Thymus (tissue), 11 donors: Measurements from ENCODE around the gene MINDY3. TPM values are rescaled to one million over a fixed set of nuclear protein-coding genes. Genes with fewer than 3 reads are reported as not detected.

Experiments
- DNase-seq, 9 donors: peaks; one replicate each; pipeline ENCODE4 v3.0.0-alpha.2; 2013; ENCODE audit warnings: low spot score in 9 of 9, low read depth in 6 of 9, missing footprints in 1 of 9
- H3K27ac ChIP-seq, 2 donors: one replicate each; pipeline ENCODE4 v1.5.1; 2013; ENCODE audit warnings: control low read depth in 1 of 2, low read depth in 1 of 2, low read length in 1 of 2, mild to moderate bottlenecking in 1 of 2, moderate library complexity in 1 of 2
- H3K27me3 ChIP-seq, 2 donors: one replicate each; pipeline ENCODE4 v1.5.1; 2013; ENCODE audit warnings: low read length in 1 of 2; ENCODE audit not compliant: control insufficient read depth in 2 of 2, insufficient read depth in 1 of 2
- H3K36me3 ChIP-seq, 2 donors: one replicate each; pipeline ENCODE4 v1.5.1; 2013; ENCODE audit warnings: low read length in 1 of 2, mild to moderate bottlenecking in 1 of 2, moderate library complexity in 1 of 2; ENCODE audit not compliant: control insufficient read depth in 2 of 2, insufficient read depth in 2 of 2
- H3K4me1 ChIP-seq, 2 donors: one replicate each; pipeline ENCODE4 v1.5.1; 2013; ENCODE audit warnings: low read length in 2 of 2; ENCODE audit not compliant: control insufficient read depth in 2 of 2, insufficient read depth in 2 of 2
- H3K4me3 ChIP-seq, 2 donors: one replicate each; pipeline ENCODE4 v1.5.1; 2013; ENCODE audit warnings: low read length in 2 of 2, control low read depth in 1 of 2, mild to moderate bottlenecking in 1 of 2
- H3K9me3 ChIP-seq, 2 donors: one replicate each; pipeline ENCODE4 v1.5.1; 2013; ENCODE audit warnings: low read length in 1 of 2, mild to moderate bottlenecking in 1 of 2; ENCODE audit not compliant: control insufficient read depth in 2 of 2, insufficient read depth in 1 of 2
- WGBS: extraction: QIAGEN DNeasy Blood & Tissue Kit; methylation state at CpG from one replicate; pipeline ENCODE4 v1.1.7; 2013; 5-methylcytosine and 5-hydroxymethylcytosine counted together
- polyA plus RNA-seq: library from polyadenylated mRNA; stranded (reverse); fragments of 200-250 nt; gene quantifications from one replicate; pipeline ENCODE4 v1.2.3, GENCODE V29; 2013
- total RNA-seq: library from RNA; stranded (reverse); fragments of 120-200 nt; gene quantifications from one replicate; pipeline ENCODE4 v1.2.4, GENCODE V29; 2013
- donor health status: healthy.

The MINDY3 gene
- total and polyA plus RNA-seq, 2 donors, result 21.7 to 36.1 TPM

DNA sequence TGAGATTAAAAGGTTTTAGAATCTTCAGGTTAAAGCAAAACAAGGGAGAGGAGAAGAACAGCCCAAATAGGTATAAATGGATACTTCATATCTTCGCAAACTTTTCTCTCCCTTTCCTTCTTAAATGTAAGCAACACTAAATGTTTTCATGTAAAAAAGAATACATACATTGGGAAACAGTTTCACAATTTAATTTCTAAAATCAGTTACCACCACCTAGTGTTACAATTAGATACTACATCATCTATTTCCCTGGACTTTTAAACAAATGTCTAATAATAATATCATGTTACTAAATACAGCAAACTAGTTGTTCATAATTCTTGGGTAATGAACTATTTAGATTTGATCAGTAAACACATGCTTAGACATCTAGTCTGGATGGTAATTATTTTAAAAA lies 35.8 kb downstream of the MINDY3 start:
- Histone ChIP-seq H3K36me3 (peaks cover 8 to 14% of the 10 kb centered on the region in 2 donors), H3K27ac (no peak overlapping the region), H3K9me3 (no peaks in the 10 kb centered on the region), H3K27me3 (no peaks in the 10 kb centered on the region), H3K4me3 (no peak overlapping the region), H3K4me1 (no peaks in the 10 kb centered on the region)
- WGBS, result 99% methylated on average over 1 of the region's 1 CpG
- DNase-seq, result peak in 1 of 9 donors; percentile 3

GRCh38 chr10:15822131-15822530 lies 38.2 kb downstream of the MINDY3 start:
- Histone ChIP-seq H3K27ac (no peak overlapping the region), H3K4me3 (no peak overlapping the region), H3K27me3 (no peaks in the 10 kb centered on the region), H3K9me3 (no peaks in the 10 kb centered on the region), H3K36me3 (peaks cover 10 to 19% of the 10 kb centered on the region in 2 donors), H3K4me1 (no peaks in the 10 kb centered on the region)
- 97% methylated on average over 4 of the region's 4 CpGs for WGBS
- no peak for DNase-seq

DNA sequence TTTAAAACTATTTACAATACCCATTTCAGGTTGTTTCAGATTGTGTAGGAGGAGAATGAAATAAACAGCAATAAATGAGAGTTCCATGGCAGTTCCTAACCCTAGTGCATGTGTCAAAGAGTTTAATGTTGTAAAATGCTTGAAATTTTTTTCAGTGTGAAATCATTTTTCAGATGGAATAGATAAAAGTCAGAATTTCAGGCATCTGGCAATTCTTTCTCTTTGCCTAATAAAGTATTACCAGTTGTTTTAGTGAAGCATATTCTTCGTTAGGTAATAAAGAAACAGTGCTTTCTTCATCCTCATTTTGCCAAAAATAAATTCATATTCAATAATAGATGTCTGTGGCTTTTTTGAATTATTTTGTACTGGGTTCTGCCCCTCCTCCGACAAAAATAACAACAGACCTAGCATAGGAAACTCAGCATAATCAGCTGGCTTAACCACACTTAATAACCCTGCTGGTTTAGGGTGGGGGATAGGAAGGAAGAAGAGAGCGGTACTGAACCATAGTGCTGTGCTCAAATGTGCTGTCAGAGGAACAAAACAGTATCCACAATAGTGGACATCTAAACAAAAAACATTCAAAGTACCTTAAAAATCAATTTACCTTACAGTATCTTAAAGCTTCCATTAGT lies 39.1 kb downstream of the MINDY3 start:
- no peaks in the 10 kb centered on the region for H3K9me3 ChIP-seq
- H3K4me1 ChIP-seq, result no peaks in the 10 kb centered on the region
- H3K27ac ChIP-seq, result no peak overlapping the region
- H3K27me3 ChIP-seq, result no peaks in the 10 kb centered on the region
- H3K4me3 ChIP-seq, result no peak overlapping the region
- 88% methylated on average over 3 of the region's 3 CpGs for WGBS
- no peak for DNase-seq
- peaks cover 10 to 19% of the 10 kb centered on the region in 2 donors for H3K36me3 ChIP-seq

- 92% methylated on average over 3 of the region's 3 CpGs for WGBS
These were observed 42.8 kb downstream of the MINDY3 start for GRCh38 chr10:15817409-15818046.

GRCh38 chr10:15815242-15815885 lies 44.9 kb downstream of the MINDY3 start:
- DNase-seq, result no peak
- H3K4me3 ChIP-seq, result no peak overlapping the region
- no peaks in the 10 kb centered on the region for H3K9me3 ChIP-seq
- no peaks in the 10 kb centered on the region for H3K4me1 ChIP-seq
- no peaks in the 10 kb centered on the region for H3K27me3 ChIP-seq
- no peak overlapping the region for H3K27ac ChIP-seq
- H3K36me3 ChIP-seq, result peaks cover 10 to 12% of the 10 kb centered on the region in 2 donors
- WGBS, result 90% methylated on average over 6 of the region's 6 CpGs

More at GRCh38 chr10:15817409-15818046, 42.8 kb downstream of the MINDY3 start:
- Histone ChIP-seq H3K4me1 (no peaks in the 10 kb centered on the region), H3K9me3 (no peaks in the 10 kb centered on the region), H3K27ac (no peak overlapping the region), H3K27me3 (no peaks in the 10 kb centered on the region), H3K4me3 (no peak overlapping the region), H3K36me3 (peaks cover 10 to 15% of the 10 kb centered on the region in 2 donors)
- DNase-seq, result no peak

GRCh38 chr10:15814565-15814964 lies 45.7 kb downstream of the MINDY3 start:
- no peaks in the 10 kb centered on the region for H3K9me3 ChIP-seq
- 98% methylated on average over 6 of the region's 6 CpGs for WGBS
- DNase-seq, result no peak

DNA sequence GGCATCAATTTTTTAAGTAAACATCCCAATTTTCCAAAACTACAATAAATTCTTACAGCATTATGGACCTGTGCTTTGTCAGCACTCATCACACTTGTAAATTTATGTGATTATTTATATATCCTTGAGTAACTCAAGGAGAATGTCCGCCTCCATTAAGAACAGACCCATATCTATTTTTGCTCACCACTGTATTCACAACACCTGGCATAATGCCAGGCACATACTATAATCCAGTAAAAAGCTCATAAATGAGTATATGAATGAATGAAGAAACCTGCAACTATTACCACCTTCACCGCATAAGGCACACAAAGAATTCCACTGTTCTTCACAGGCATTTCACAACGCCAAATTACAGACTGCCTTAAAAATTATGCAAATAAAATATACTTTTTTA lies 46.9 kb downstream of the MINDY3 start:
- over 99% methylated on average over 3 of the region's 3 CpGs for WGBS
- Histone ChIP-seq H3K27ac (no peak overlapping the region), H3K27me3 (no peaks in the 10 kb centered on the region), H3K4me1 (no peaks in the 10 kb centered on the region), H3K36me3 (peaks cover 3% of the 10 kb centered on the region in 2 donors), H3K9me3 (no peaks in the 10 kb centered on the region), H3K4me3 (no peak overlapping the region)
- DNase-seq, result no peak

More at GRCh38 chr10:15814565-15814964, 45.7 kb downstream of the MINDY3 start:
- Histone ChIP-seq H3K36me3 (peaks cover 6% of the 10 kb centered on the region in 2 donors), H3K27ac (no peak overlapping the region), H3K27me3 (no peaks in the 10 kb centered on the region), H3K4me1 (no peaks in the 10 kb centered on the region), H3K4me3 (no peak overlapping the region)

GRCh38 chr10:15809450-15809849 lies 50.9 kb downstream of the MINDY3 start:
- 99% methylated on average over 4 of the region's 4 CpGs for WGBS
- no peaks in the 10 kb centered on the region for H3K9me3 ChIP-seq
- no peak for DNase-seq
- no peaks in the 10 kb centered on the region for H3K4me1 ChIP-seq
- no peaks in the 10 kb centered on the region for H3K27me3 ChIP-seq
- H3K4me3 ChIP-seq, result no peak overlapping the region
- H3K27ac ChIP-seq, result no peak overlapping the region
- peaks cover 3 to 12% of the 10 kb centered on the region in 2 donors for H3K36me3 ChIP-seq

GRCh38 chr10:15808204-15808797 lies 52.0 kb downstream of the MINDY3 start:
- no peaks in the 10 kb centered on the region for H3K27me3 ChIP-seq

More at GRCh38 chr10:15808204-15808797, 52.0 kb downstream of the MINDY3 start:
- Histone ChIP-seq H3K4me1 (no peaks in the 10 kb centered on the region), H3K9me3 (no peaks in the 10 kb centered on the region), H3K36me3 (peaks cover 3 to 14% of the 10 kb centered on the region in 2 donors), H3K4me3 (no peak overlapping the region), H3K27ac (no peak overlapping the region)
- DNase-seq, result no peak
- WGBS, result 98% methylated on average over 7 of the region's 7 CpGs
